Naive thymus-derived CD8-positive, alpha-beta T cell (primary cell): ENCODE data around the gene LHX4. TPM values are rescaled to one million over a fixed set of nuclear protein-coding genes. Genes with fewer than 3 reads are reported as not detected.

Experiments
- ATAC-seq, 2 donors: fragments of 150-1000 bp; cut with Tn5 transposase in 1 of 2; sonication (Bioruptor Pico), chemical (Tn5 transposase) in 1 of 2; 1 replicate in 1 of 2; 2 replicates in 1 of 2; pipeline ENCODE4 v1.10.0; 2021; ENCODE audit warnings: mild to moderate bottlenecking in 2 of 2, moderate library complexity in 2 of 2
- POLR2A ChIA-PET: fragments of 350-600 bp; sonication (Branson Sonifier 250); formaldehyde crosslinking; loops from one replicate; lab custom pipeline; 2021; ENCODE audit warnings: antibody characterized with exemption; lab: Charles Lee
- DNase-seq, 10 donors: peaks; one replicate each; pipeline versions ENCODE4 v3.0.0 to v3.0.0-alpha.2; 2020 to 2022
- H3K27ac Mint-ChIP-seq, 10 donors: one replicate each; pipeline ENCODE4 v1.8.0; 2020 to 2022; ENCODE audit warnings: mild to moderate bottlenecking in 10 of 10, mixed read lengths in 10 of 10, moderate library complexity in 4 of 10, inconsistent platforms in 1 of 10
- H3K27me3 Mint-ChIP-seq, 5 donors: one replicate each; pipeline ENCODE4 v1.8.0; 2021 to 2022; ENCODE audit warnings: mixed read lengths in 5 of 5
- H3K36me3 Mint-ChIP-seq, 3 donors: one replicate each; pipeline ENCODE4 v1.8.0; 2020 to 2022; ENCODE audit warnings: mixed read lengths in 3 of 3, mild to moderate bottlenecking in 2 of 3, inconsistent platforms in 1 of 3
- H3K4me1 Mint-ChIP-seq, 4 donors: one replicate each; pipeline ENCODE4 v1.8.0; 2021 to 2022; ENCODE audit warnings: mixed read lengths in 4 of 4
- H3K4me3 Mint-ChIP-seq, 10 donors: one replicate each; pipeline ENCODE4 v1.8.0; 2020 to 2022; ENCODE audit warnings: mild to moderate bottlenecking in 10 of 10, mixed read lengths in 10 of 10, moderate library complexity in 6 of 10, inconsistent platforms in 1 of 10
- H3K9me3 Mint-ChIP-seq, 9 donors: one replicate each; pipeline ENCODE4 v1.8.0; 2020 to 2022; ENCODE audit warnings: mixed read lengths in 9 of 9, mild to moderate bottlenecking in 3 of 9, inconsistent platforms in 1 of 9, moderate library complexity in 1 of 9
- polyA plus RNA-seq, 3 donors: library from polyadenylated mRNA; unstranded; fragments of 300-500 nt; fragmentation: Illumina TruSeq; gene quantifications; one replicate each; pipeline ENCODE4 v1.2.3, GENCODE V29; 2021
- total RNA-seq, 8 experiments: library from RNA in 2 of 8; stranded (reverse) in 2 of 8; gene quantifications; one replicate each; pipeline ENCODE4 v1.2.3 and lab custom pipeline; 2021 to 2026

Gene LHX4
- total and polyA plus RNA-seq, 5 experiments from 2014 or later, result 0.09 to 0.25 (median 0.12) TPM; not detected in 2

- peaks cover 0 to 2% (median 0%) of the 10 kb centered on the region in 4 donors for H3K4me1 Mint-ChIP-seq
- H3K27me3 Mint-ChIP-seq, result peaks cover 33 to 91% (median 67%) of the 10 kb centered on the region in 5 donors
- H3K4me3 Mint-ChIP-seq, result no peak overlapping the region
- H3K9me3 Mint-ChIP-seq, result no peaks in the 10 kb centered on the region
- no peak overlapping the region for H3K27ac Mint-ChIP-seq
- DNase-seq (no peak), ATAC-seq (no peak)
- POLR2A ChIA-PET, result no interaction called here
- H3K36me3 Mint-ChIP-seq, result no peaks in the 10 kb centered on the region
These were observed 11.9 kb downstream of the LHX4 start for GRCh38 chr1:180241716-180242544.

GRCh38 chr1:180243517-180244221, 13.6 kb downstream of the LHX4 start:
- no peak overlapping the region for H3K4me3 Mint-ChIP-seq
- POLR2A ChIA-PET, result no interaction called here
- peaks cover 25 to 78% (median 51%) of the 10 kb centered on the region in 5 donors for H3K27me3 Mint-ChIP-seq
- no peak overlapping the region for H3K27ac Mint-ChIP-seq
- ATAC-seq (no peak), DNase-seq (no peak)
- no peaks in the 10 kb centered on the region for H3K9me3 Mint-ChIP-seq
- H3K36me3 Mint-ChIP-seq, result no peaks in the 10 kb centered on the region
- H3K4me1 Mint-ChIP-seq, result no peaks in the 10 kb centered on the region

GRCh38 chr1:180244840-180245239, 14.8 kb downstream of the LHX4 start:
- ATAC-seq, result no peak

GRCh38 chr1:180246579-180246978, 16.5 kb downstream of the LHX4 start:
- POLR2A ChIA-PET, result no interaction called here
- DNase-seq (no peak), ATAC-seq (no peak)
- Mint-ChIP-seq H3K27me3 (peaks cover 27 to 78% (median 36%) of the 10 kb centered on the region in 5 donors), H3K4me3 (no peak overlapping the region), H3K27ac (no peak overlapping the region), H3K4me1 (peaks cover 0 to 11% (median 5%) of the 10 kb centered on the region in 4 donors), H3K9me3 (no peaks in the 10 kb centered on the region), H3K36me3 (no peaks in the 10 kb centered on the region)

More at GRCh38 chr1:180244840-180245239, 14.8 kb downstream of the LHX4 start:
- Mint-ChIP-seq H3K27ac (no peak overlapping the region), H3K4me3 (no peak overlapping the region), H3K36me3 (no peaks in the 10 kb centered on the region), H3K27me3 (peaks cover 26 to 78% (median 45%) of the 10 kb centered on the region in 5 donors), H3K9me3 (no peaks in the 10 kb centered on the region), H3K4me1 (peaks cover 0 to 6% (median 1%) of the 10 kb centered on the region in 4 donors)
- DNase-seq, result peak in 1 of 10 donors; percentile 8
- POLR2A ChIA-PET, result no interaction called here

- DNase-seq (no peak), ATAC-seq (no peak)
- H3K4me1 Mint-ChIP-seq, result peaks cover 0 to 11% (median 5%) of the 10 kb centered on the region in 4 donors
- H3K27ac Mint-ChIP-seq, result no peak overlapping the region
- H3K36me3 Mint-ChIP-seq, result no peaks in the 10 kb centered on the region
- POLR2A ChIA-PET, result no interaction called here
- no peaks in the 10 kb centered on the region for H3K9me3 Mint-ChIP-seq
- peaks cover 27 to 80% (median 36%) of the 10 kb centered on the region in 5 donors for H3K27me3 Mint-ChIP-seq
- H3K4me3 Mint-ChIP-seq, result no peak overlapping the region
These were observed 17.0 kb downstream of the LHX4 start for GRCh38 chr1:180247061-180247460.

GRCh38 chr1:180247580-180247979, 17.5 kb downstream of the LHX4 start:
- no peaks in the 10 kb centered on the region for H3K9me3 Mint-ChIP-seq
- POLR2A ChIA-PET, result no interaction called here
- H3K27me3 Mint-ChIP-seq, result peaks cover 24 to 80% (median 38%) of the 10 kb centered on the region in 5 donors
- H3K4me3 Mint-ChIP-seq, result no peak overlapping the region
- H3K27ac Mint-ChIP-seq, result no peak overlapping the region
- H3K36me3 Mint-ChIP-seq, result no peaks in the 10 kb centered on the region
- DNase-seq (no peak), ATAC-seq (no peak)
- H3K4me1 Mint-ChIP-seq, result peaks cover 0 to 11% (median 6%) of the 10 kb centered on the region in 4 donors

DNA sequence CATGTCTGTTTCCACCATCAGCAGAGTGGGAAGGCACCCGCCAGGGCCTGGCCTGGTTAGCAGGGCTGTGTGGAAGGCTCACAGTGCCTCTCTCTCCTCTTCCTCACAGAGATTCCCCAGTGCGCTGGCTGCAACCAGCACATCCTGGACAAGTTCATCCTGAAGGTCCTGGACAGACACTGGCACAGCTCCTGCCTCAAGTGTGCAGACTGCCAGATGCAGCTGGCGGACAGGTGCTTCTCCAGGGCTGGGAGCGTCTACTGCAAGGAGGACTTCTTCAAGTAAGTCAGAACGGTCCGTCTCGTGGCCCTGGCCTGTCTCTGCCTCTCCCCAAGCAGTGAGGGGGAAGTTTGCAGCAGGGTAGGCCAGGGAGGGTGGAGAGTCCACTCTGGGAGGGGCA, 18.1 kb downstream of the LHX4 start:
- H3K4me3 Mint-ChIP-seq, result no peak overlapping the region
- peaks cover 0 to 11% (median 7%) of the 10 kb centered on the region in 4 donors for H3K4me1 Mint-ChIP-seq
- POLR2A ChIA-PET, result no interaction called here
- H3K9me3 Mint-ChIP-seq, result no peaks in the 10 kb centered on the region
- H3K27me3 Mint-ChIP-seq, result peaks cover 27 to 81% (median 39%) of the 10 kb centered on the region in 5 donors
- no peak for ATAC-seq
- peak in 1 of 10 donors; percentile 40 for DNase-seq
- H3K36me3 Mint-ChIP-seq, result no peaks in the 10 kb centered on the region
- no peak overlapping the region for H3K27ac Mint-ChIP-seq

GRCh38 chr1:180248731-180249681, 18.9 kb downstream of the LHX4 start:
- no peak overlapping the region for H3K4me3 Mint-ChIP-seq

DNA sequence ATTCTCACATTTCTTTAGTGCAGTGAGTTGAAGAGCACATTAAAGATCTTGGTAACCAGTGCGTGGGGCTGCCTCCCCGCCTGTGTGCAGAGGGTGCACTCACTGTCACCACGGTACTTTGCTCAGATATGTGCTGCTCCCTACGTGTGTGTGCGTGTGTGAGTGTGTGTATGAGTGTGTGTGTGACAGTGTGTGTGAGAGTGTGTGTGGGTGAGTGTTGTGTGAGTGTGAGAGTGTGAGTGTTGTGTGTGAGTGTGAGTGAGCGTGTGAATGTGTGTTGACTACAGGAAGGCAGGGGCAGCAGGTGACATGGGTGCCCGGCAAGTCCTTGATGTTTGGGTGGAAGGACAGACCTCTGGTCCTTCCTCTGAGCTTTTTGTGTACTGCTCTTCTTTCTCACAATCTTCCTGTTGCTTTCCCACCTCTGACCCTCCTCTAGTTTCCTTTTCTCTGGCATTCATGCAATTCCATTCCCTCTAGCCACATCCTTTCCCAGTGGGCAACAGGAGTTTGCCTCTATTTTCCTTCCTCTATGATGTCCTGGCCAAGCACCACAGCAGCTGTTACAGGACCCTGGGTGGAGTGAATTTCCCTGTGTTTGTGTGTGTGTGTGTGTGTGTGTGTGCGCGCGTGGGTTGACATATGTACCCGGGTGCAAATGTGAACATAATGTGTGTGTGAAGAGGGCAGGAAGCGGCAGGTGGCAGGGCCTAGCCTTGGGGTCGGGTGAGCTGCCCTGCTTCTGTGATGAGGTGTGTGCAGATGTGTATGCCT, 19.8 kb downstream of the LHX4 start:
- ATAC-seq (peak in 1 of 2 donors; percentile 73), DNase-seq (no peak)
- Mint-ChIP-seq H3K27ac (peak overlapping the region in 2 of 10 donors; percentile 15 to 78), H3K36me3 (no peaks in the 10 kb centered on the region), H3K4me3 (peak overlapping the region in 3 of 10 donors; percentile 5 to 70 (median 12)), H3K9me3 (no peaks in the 10 kb centered on the region), H3K27me3 (peaks cover 24 to 75% (median 41%) of the 10 kb centered on the region in 5 donors), H3K4me1 (peaks cover 0 to 11% (median 7%) of the 10 kb centered on the region in 4 donors)
- POLR2A ChIA-PET, result no interaction called here

More at GRCh38 chr1:180248731-180249681, 18.9 kb downstream of the LHX4 start:
- peak overlapping the region in 1 of 10 donors; percentile 15 for H3K27ac Mint-ChIP-seq
- peaks cover 0 to 11% (median 7%) of the 10 kb centered on the region in 4 donors for H3K4me1 Mint-ChIP-seq
- no peaks in the 10 kb centered on the region for H3K9me3 Mint-ChIP-seq
- H3K36me3 Mint-ChIP-seq, result no peaks in the 10 kb centered on the region
- POLR2A ChIA-PET, result no interaction called here
- H3K27me3 Mint-ChIP-seq, result peaks cover 27 to 78% (median 38%) of the 10 kb centered on the region in 5 donors
- ATAC-seq (no peak), DNase-seq (no peak)

DNA sequence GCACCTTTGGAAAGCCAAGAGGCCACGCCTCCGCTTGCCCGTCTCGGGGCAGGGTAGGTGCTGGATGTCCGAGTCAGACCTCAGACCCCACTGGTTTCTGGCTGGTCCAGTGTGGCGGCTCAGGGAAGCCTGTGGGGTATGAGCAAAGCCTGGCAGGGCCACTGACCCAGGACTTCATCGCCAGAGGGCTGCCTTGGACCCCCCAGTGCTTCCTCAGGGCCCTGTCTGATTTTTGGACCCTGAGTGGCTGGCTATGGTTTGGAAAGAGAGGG, 20.4 kb downstream of the LHX4 start:
- peaks cover 22 to 74% (median 38%) of the 10 kb centered on the region in 5 donors for H3K27me3 Mint-ChIP-seq
- no peak overlapping the region for H3K27ac Mint-ChIP-seq
- no peaks in the 10 kb centered on the region for H3K9me3 Mint-ChIP-seq
- DNase-seq (no peak), ATAC-seq (no peak)
- H3K36me3 Mint-ChIP-seq, result no peaks in the 10 kb centered on the region
- H3K4me1 Mint-ChIP-seq, result peaks cover 0 to 11% (median 7%) of the 10 kb centered on the region in 4 donors
- peak overlapping the region in 1 of 10 donors; percentile 70 for H3K4me3 Mint-ChIP-seq
- POLR2A ChIA-PET, result no interaction called here

DNA sequence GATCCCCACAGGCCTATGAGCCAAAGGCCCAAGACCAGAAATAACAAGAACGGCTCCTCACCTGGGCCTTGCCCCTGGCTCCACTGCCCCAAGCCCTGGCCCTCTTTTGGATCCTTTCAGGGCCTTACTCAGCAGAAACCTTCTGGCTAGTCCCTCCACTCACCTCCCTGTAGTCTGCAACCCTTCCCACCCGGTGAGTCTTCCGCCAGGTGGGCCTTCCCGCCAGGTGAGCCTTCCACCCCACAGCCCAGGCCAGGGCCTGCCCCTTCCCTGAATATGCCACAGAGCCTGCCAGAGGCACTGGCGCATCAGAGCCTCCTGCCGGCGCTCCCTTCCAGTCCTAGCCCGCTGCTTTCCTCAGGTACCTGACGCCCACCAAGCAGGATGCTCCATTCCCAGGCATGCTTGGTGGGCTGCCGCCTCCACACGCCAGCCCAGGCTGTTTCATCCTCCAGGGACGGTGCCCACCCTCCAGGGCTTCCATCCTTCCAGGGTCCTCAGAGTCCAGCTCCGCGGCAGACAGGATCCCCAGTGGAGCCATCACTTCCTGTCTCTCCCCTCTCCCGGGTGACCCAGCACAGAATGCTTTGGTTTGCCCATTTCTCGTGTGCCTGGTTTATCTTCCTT, 20.9 kb downstream of the LHX4 start:
- Mint-ChIP-seq H3K4me3 (no peak overlapping the region), H3K9me3 (no peaks in the 10 kb centered on the region), H3K4me1 (peaks cover 0 to 11% (median 7%) of the 10 kb centered on the region in 4 donors), H3K36me3 (no peaks in the 10 kb centered on the region), H3K27me3 (peaks cover 22 to 75% (median 38%) of the 10 kb centered on the region in 5 donors), H3K27ac (peak overlapping the region in 1 of 10 donors; percentile 53)
- POLR2A ChIA-PET, result no interaction called here
- no peak for DNase-seq
- ATAC-seq, result no peak
